ENCODE data around the gene APBB2.
A peak's percentile ranks its signal among the peaks of the same experiment; 100 is the strongest.
"Not testable (repeated sequence)": the region's sequence is repeated elsewhere in the genome, so short reads cannot be mapped to it uniquely, and the experiment has no call there.

APBB2 gene

GRCh38 chr4:40924096-40924792 is 290.1 kb downstream of the APBB2 start:
- peak; percentile 63 for DNase-seq

GRCh38 chr4:40923316-40924095 is 290.8 kb downstream of the APBB2 start:
- DNase-seq: peak; percentile 76

GRCh38 chr4:40919976-40920375 is 294.4 kb downstream of the APBB2 start:
- DNase-seq: not testable (repeated sequence)

- peak; percentile 66 for DNase-seq
Measured at GRCh38 chr4:40918330-40918729, 296.0 kb downstream of the APBB2 start.

- no peak for DNase-seq
Measured at GRCh38 chr4:40916880-40917279, 297.5 kb downstream of the APBB2 start.

GRCh38 chr4:40916218-40916555 is 298.2 kb downstream of the APBB2 start:
- no peak for DNase-seq

- no peak for DNase-seq
Measured at GRCh38 chr4:40915318-40916217, 298.8 kb downstream of the APBB2 start.

- no peak for DNase-seq
Measured at GRCh38 chr4:40912460-40913184, 301.7 kb downstream of the APBB2 start.

GRCh38 chr4:40910706-40911105 is 303.6 kb downstream of the APBB2 start:
- DNase-seq: no peak

GRCh38 chr4:40909363-40909876 is 304.9 kb downstream of the APBB2 start:
- no peak for DNase-seq

GRCh38 chr4:40908702-40909362 is 305.5 kb downstream of the APBB2 start:
- DNase-seq: peak; percentile 75

- no peak for DNase-seq
Measured at GRCh38 chr4:40908297-40908696, 306.0 kb downstream of the APBB2 start.

GRCh38 chr4:40905414-40905813 is 308.9 kb downstream of the APBB2 start:
- DNase-seq: no peak

GRCh38 chr4:40900531-40900930 is 313.8 kb downstream of the APBB2 start:
- DNase-seq: not testable (repeated sequence)

- DNase-seq: peak; percentile 41
Measured at GRCh38 chr4:40897557-40898203, 316.7 kb downstream of the APBB2 start.

GRCh38 chr4:40890764-40891163 is 323.6 kb downstream of the APBB2 start:
- DNase-seq: no peak

GRCh38 chr4:40890199-40890598 is 324.1 kb downstream of the APBB2 start:
- no peak for DNase-seq

GRCh38 chr4:40888933-40889332 is 325.4 kb downstream of the APBB2 start:
- DNase-seq: no peak

- DNase-seq: no peak
Measured at GRCh38 chr4:40887764-40888131, 326.6 kb downstream of the APBB2 start.

- DNase-seq: no peak
Measured at GRCh38 chr4:40886931-40887763, 327.2 kb downstream of the APBB2 start.

- no peak for DNase-seq
Measured at GRCh38 chr4:40881851-40882250, 332.5 kb downstream of the APBB2 start.

Measured in NCI-H2029 treated with DMSO at 0.1 percent for 48 hours (cell line).